Caki2 (cell line): ENCODE measurements around the gene BORCS5. TPM values are rescaled to one million over a fixed set of nuclear protein-coding genes. Genes with fewer than 3 reads are reported as not detected.

Experiments used
- DNase-seq: peaks from one replicate; pipeline ENCODE4 v3.0.0-alpha.2; 2015; ENCODE audit warnings: low read depth
- in situ Hi-C: cut with HindIII; loops from 2 replicates; pipeline ENCODE4 v1.10.0; 2016; ENCODE audit warnings: low sequenced_read_pairs, low pct_unique_long_range_greater_than_20kb, mixed read lengths
- total RNA-seq: library from RNA; depleted of rRNA; stranded (reverse); fragments of >200 nt; shearing (Covaris generic); gene quantifications from 2 replicates; pipeline ENCODE4 v1.2.3, GENCODE V29; 2014; ENCODE audit warnings: low replicate concordance; rRNA removed

BORCS5 gene
- total RNA-seq, 1 experiment from 2014 or later, result 2.8 TPM

DNA sequence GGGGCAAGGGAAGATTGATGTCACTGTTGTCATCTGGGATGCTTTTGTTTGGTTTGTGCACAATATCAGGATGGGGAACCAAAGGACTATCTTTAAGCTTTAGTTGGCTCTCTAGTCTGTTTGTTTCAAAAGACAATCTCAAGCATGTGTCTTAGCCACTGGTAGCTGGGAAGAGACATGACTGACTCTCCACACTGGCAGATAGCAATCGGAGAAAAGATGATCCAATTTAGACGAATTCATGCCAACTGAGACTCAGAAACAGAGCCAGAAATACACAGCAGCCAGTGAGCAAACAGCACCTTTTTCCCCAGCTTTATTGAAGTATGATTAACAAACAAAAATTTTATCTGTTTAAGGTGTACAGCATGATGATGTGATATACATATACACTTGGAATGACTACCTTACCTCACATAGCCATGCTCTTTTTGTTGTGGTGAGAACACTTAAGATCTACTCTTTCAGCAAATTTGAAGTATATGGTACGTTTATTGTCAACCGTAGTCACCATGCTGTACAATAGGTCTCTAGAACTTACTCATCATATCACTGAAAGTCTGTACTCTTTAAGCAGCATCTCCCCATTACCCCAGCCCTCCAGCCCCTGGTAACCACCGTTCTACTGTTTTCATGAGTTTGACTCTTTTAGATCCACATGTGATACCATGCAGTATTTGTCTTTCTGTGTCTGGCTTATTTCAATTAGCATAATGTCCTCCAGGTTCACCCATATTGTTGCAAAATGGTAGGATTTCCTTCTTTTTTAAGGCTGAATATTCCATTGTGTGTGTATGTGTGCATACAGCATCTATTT is 155.2 kb downstream of the BORCS5 start:
- no peak for DNase-seq
- in situ Hi-C loops, result no loop called here

DNA sequence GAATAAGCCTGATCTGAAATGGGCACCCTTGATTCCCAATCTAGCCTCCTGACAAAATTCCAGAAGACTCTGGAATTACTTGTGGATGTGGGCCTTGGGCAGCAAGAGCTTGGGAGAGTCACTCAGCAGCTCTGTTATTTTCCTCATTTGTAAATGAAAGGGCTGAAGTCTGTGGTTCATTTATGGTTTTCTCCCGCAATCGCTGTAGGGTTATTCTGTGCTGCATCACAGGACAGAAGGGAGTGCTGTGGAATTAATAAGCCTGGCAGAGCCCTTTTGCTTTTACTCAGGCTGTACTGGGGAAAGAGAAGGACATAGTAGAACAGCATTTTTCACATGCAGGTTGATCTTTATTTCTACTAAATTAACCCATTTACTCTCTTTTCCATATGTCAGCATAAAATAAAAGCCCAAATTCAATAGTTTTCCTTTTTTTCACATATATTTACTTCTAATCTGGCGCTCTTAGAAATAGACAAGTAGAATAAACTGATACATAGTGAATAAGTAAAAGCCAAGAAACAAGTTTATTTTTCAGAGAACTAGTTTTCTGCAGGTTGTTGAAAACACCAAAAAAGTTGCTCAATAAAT is 156.6 kb downstream of the BORCS5 start:
- DNase-seq, result no peak
- in situ Hi-C loops, result no loop called here

DNA sequence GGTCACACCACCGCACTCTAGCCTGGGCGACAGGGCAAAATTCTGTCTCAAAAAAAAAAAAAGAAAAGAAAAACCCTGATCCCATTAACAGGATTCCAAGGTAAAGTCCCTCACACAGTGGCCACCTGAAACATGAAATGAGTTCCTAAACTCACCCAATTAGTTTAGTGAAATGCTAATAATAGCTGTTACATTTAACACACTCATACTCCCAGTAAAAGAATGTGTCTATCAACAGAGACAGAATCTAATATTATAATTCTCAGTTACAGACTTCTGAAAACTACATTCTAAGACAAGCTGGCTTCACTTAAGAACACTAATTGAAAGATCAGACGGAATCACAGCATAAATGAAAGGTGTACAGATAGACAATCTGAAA is 161.6 kb downstream of the BORCS5 start:
- in situ Hi-C loops, result no loop called here
- DNase-seq, result no peak

DNA sequence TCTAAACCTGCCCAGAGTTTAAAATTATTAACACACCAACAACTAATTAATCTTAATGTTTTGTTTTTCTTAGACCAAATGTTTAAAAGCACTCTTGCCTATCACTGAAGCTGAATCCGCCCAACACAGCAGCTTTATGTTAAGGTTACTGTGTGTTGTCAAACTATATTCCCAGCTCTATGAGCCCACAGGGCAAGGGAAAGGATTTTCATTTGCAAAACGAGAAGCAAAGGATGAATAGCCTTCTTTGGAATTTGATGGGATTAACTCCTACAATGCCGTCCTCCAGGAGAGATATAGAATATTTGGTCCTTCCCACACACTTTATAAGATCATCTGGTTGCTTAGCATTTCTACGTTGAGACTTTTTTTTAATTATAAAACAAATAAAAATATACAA is 162.0 kb downstream of the BORCS5 start:
- in situ Hi-C loops, result no loop called here
- no peak for DNase-seq

Other genes starting within 250 kb of the BORCS5 start
- 23.3 and 27.7 TPM in 2 replicates for gene LRP6, start 90.0 kb upstream of the BORCS5 start, total RNA-seq
- gene MANSC1, start 6.8 kb upstream of the BORCS5 start, total RNA-seq, result 4.6 and 5.1 TPM in 2 replicates
- gene DUSP16, start 205.8 kb downstream of the BORCS5 start, total RNA-seq, result 9.9 and 10.2 TPM in 2 replicates